Measurements from ENCODE around the gene RAB43. TPM values are rescaled to one million over a fixed set of nuclear protein-coding genes. Genes with fewer than 3 reads are reported as not detected.

The RAB43 gene
- total RNA-seq: 29.6 and 36.6 TPM in 2 replicates

GRCh38 chr3:129121792-129122411 lies at the start of gene RAB43:
TSS of gene RAB43 (minus strand) at chr3:129121804. CDS start at chr3:129121489, 315 bp downstream.

GRCh38 chr3:129160891-129161859 lies 39.6 kb upstream of the RAB43 start, which contains the start of gene ISY1:
TSS of gene ISY1 (minus strand) at chr3:129161063. CDS start at chr3:129160975, 88 bp downstream.

GRCh38 chr3:129060276-129061022 lies 61.2 kb downstream of the RAB43 start, which contains the start of gene GP9:
TSS of gene GP9 (plus strand) at chr3:129060779. CDS start at chr3:129061740, 961 bp downstream.

Other genes with a start within 250 kb of the RAB43 start
- 30.5 and 42.1 TPM in 2 replicates for gene ACAD9, start 242.2 kb downstream of the RAB43 start, total RNA-seq
- not detected in 2 replicates for gene CFAP92, start 127.7 kb downstream of the RAB43 start, total RNA-seq
- not detected in 2 replicates for gene EFCC1, start 120.5 kb downstream of the RAB43 start, total RNA-seq
- not detected in 2 replicates for gene GP9, start 61.0 kb downstream of the RAB43 start, total RNA-seq
- 18.6 and 20.2 TPM in 2 replicates for gene ISY1, start 39.3 kb upstream of the RAB43 start, total RNA-seq
- gene CNBP, start 62.1 kb upstream of the RAB43 start, total RNA-seq: 240 and 256 TPM in 2 replicates
- gene COPG1, start 127.8 kb upstream of the RAB43 start, total RNA-seq: 276 and 279 TPM in 2 replicates
- 21.1 and 24.0 TPM in 2 replicates for gene HMCES, start 157.1 kb upstream of the RAB43 start, total RNA-seq